GM19395 (cell line): ENCODE data around the gene FICD.
"Not testable (repeated sequence)": the region's sequence is repeated elsewhere in the genome, so short reads cannot be mapped to it uniquely, and the experiment has no call there.

Source experiments
- ATAC-seq: cut with Tn5 transposase; IDR thresholded peaks from one replicate; pipeline ENCODE4 v1.9.1; 2021; ENCODE audit warnings: mild to moderate bottlenecking, moderate library complexity; ENCODE audit not compliant: unreplicated experiment

The FICD gene

GRCh38 chr12:108514973-108515814 is at the start of gene FICD:
TSS of gene FICD (plus strand) at chr12:108515277. CDS start at chr12:108516973, 1,696 bp downstream.
- peak; percentile 84 for ATAC-seq

- no peak for ATAC-seq
Observed at GRCh38 chr12:108465417-108465816, 49.7 kb upstream of the FICD start.

GRCh38 chr12:108468196-108468968 is 46.7 kb upstream of the FICD start:
- ATAC-seq: no peak

- ATAC-seq: no peak
Observed at GRCh38 chr12:108473400-108474055, 41.5 kb upstream of the FICD start.

GRCh38 chr12:108475396-108475795 is 39.7 kb upstream of the FICD start:
- no peak for ATAC-seq

GRCh38 chr12:108477055-108477880 is 37.8 kb upstream of the FICD start:
- ATAC-seq: no peak

- no peak for ATAC-seq
Observed at GRCh38 chr12:108477881-108478259, 37.2 kb upstream of the FICD start.

- no peak for ATAC-seq
Observed at GRCh38 chr12:108478611-108479206, 36.4 kb upstream of the FICD start.

- no peak for ATAC-seq
Observed at GRCh38 chr12:108479364-108480070, 35.6 kb upstream of the FICD start.

GRCh38 chr12:108482717-108483212 is 32.3 kb upstream of the FICD start:
- ATAC-seq: no peak

- no peak for ATAC-seq
Observed at GRCh38 chr12:108483213-108484059, 31.6 kb upstream of the FICD start.

- ATAC-seq: no peak
Observed at GRCh38 chr12:108484431-108484830, 30.6 kb upstream of the FICD start.

- no peak for ATAC-seq
Observed at GRCh38 chr12:108484845-108485244, 30.2 kb upstream of the FICD start.

GRCh38 chr12:108485371-108485770 is 29.7 kb upstream of the FICD start:
- ATAC-seq: not testable (repeated sequence)

- not testable (repeated sequence) for ATAC-seq
Observed at GRCh38 chr12:108487029-108487428, 28.0 kb upstream of the FICD start.

- ATAC-seq: no peak
Observed at GRCh38 chr12:108491256-108491655, 23.8 kb upstream of the FICD start.

GRCh38 chr12:108495054-108495453 is 20.0 kb upstream of the FICD start:
- no peak for ATAC-seq

- ATAC-seq: no peak
Observed at GRCh38 chr12:108495823-108496579, 19.1 kb upstream of the FICD start.
